Medulla oblongata (tissue), 1 donor: Measurements from ENCODE around the gene DTWD2.
"Not testable (repeated sequence)": the region's sequence is repeated elsewhere in the genome, so short reads cannot be mapped to it uniquely, and the experiment has no call there.

Experiments
- DNase-seq: peaks from one replicate; pipeline ENCODE4 v3.0.0-alpha.2; 2015; ENCODE audit errors: extremely low spot score

DTWD2 gene

DNA sequence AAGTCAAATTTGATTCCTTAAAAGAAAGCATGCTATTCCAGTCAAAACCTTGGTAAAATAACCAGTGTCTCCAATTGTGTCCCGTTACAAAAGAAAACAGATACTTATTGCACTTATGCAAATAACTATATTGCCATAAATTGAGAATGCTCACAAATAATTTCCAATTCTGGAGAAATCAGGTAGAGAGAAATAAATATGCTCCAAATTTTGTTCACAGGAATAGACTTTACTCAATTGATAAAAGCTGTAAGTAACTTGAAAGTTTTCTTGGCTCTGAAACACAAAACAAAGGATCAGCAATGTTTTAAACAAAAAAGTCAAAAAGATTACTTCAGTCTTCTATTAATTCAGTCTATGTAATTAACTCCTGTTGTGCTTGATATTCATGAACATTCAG, 7.8 kb upstream of the DTWD2 start:
- no peak for DNase-seq

DNA sequence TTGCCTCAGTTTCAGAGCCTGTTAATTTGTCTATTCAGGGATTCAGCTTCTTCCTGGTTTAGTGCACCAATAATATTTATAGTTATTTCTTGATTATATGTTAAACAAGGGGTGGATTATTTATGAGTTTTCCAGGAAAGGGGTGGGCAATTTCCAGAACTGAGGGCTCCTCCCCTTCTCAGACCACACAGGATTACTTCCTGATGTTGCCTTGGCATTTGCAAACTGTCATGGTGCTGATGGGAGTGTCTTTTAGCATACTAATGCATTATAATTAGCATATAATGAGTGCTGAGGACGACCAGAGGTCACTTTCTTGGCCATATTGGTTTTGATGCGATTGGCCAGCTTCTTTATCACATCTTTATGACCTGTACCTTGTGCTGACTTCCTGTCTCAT, 6.2 kb upstream of the DTWD2 start:
- DNase-seq: no peak

GRCh38 chr5:118993118-118993517, 4.8 kb upstream of the DTWD2 start:
- DNase-seq: not testable (repeated sequence)

DNA sequence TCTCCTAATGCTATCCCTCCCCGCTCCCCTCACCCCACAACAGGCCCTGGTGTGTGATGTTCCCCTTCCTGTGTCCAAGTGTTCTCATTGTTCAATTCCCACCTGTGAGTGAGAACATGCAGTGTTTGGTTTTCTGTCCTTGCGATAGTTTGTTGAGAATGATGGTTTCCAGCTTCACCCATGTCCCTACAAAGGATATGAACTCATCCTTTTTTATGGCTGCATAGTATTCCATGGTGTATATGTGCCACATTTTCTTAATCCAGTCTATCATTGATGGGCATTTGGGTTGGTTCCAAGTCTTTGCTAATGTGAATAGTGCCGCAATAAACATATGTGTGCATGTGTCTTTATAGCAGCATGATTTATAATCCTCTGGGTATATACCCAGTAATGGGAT, 3.7 kb upstream of the DTWD2 start:
- DNase-seq: not testable (repeated sequence)

GRCh38 chr5:118990582-118990981, 2.2 kb upstream of the DTWD2 start:
- no peak for DNase-seq

DNA sequence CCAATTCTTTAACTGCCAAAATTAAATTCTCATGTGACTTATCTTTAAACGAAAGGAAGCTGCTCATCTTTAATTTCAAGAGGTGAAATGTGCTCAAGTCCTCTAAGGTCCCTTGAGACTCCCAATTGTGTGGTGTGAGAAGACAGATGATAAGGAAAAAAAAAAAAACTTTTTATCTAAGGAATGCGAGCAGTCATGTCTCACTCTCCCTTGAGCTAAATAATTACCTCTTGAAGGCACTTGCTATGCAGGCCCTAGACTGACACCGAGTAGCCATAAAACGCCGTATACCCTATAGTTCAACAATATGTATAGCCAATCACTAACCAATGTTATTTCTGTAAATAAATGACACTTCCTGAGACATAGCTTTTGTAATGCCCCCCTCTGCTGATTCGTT, 1.5 kb upstream of the DTWD2 start:
- DNase-seq: no peak

DNA sequence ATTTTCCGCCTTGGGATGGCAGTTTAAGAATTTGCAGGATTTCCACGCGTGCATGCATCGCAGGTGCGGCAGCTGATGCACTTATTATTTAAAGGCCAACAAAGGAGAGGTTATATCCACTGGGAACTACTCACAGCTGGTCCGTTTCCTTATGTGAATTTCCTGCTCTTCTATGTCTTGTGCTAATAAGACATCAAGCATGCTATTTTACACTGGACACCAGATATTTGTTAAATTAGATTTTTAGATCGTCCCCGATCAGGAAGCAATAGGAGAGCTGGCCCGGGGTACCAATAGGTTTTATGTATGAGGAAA, 476 bp upstream of the DTWD2 start:
- no peak for DNase-seq

GRCh38 chr5:118984602-118985001, 3.7 kb downstream of the DTWD2 start:
- no peak for DNase-seq

DNA sequence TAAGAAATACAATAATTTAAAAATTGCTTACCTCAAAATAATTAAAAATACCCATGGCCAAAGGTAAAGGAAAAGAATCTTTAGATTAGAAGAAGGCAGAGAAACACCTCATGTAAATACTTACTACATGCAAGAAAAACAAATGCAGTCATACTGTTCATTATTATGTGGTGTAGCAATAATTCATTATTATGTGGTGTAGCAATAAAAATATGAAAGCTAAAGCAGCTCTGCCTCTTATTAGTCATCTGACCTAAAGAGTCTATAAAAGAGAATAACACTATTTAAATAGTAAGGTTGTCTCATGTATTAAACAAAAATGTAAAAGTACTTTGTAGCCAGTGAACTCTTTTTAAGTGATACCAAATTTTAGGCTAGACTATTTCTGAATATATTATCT, 6.6 kb downstream of the DTWD2 start:
- no peak for DNase-seq

DNA sequence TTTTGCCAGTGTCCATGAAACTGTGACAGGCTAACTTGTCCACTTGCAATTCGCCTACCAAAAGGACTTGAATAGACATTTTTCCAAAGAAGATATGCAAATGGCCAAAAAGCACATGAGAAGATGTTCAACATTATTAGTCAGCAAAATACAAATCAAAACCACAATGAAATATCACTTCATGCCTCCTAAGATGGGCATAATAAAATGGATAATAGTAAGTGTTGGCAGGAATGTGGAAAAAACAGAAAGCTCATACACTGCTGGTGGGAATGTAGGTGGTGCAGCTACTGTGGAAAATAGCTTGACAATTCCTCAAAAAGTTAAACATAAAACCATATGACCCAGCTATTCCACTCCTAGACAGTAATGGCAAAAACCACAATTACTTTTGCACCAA, 7.9 kb downstream of the DTWD2 start:
- DNase-seq: no peak

DNA sequence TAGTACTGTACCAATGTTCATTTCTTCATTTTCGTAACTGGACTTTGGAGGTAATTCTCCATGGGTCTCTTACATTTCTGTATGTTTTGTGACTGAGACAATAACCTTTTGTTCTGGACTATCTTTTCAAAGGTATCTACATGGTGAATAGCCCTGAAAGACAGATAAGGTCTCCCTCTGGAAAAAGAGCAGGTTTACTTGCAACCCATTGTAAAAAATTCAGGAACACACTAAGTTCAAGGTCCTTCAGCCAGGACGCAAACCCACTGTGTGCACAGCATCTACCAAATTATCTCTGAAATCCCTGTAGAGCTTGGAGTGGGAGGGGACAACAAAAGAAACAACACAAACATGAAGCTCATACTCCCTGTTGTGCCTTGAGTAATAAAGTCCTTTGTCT, 8.3 kb downstream of the DTWD2 start:
- DNase-seq: no peak

- not testable (repeated sequence) for DNase-seq
Measured at GRCh38 chr5:118973779-118974445, 14.4 kb downstream of the DTWD2 start.

DNA sequence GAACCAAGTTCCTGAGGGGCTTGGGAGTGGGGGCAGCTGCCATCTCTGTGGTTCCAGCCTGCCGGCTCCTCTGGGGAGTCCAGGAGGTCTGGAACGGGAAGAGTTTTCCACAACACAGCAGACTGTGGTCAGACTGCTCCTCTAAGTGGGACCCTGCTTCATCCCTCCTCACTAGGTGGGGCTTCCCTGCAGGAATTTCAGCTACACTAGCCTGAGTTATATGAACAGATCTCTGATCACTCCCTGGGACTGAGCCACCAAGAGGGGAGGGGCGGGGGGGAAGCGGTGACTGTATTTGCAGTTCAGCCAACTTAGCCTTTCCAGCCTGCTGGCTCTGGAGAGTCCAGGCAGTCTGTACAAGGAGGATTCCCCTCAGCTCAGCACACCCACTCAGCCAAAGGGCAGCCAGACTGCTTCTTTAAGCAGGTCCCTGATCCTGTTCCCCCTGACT, 19.4 kb downstream of the DTWD2 start:
- no peak for DNase-seq

DNA sequence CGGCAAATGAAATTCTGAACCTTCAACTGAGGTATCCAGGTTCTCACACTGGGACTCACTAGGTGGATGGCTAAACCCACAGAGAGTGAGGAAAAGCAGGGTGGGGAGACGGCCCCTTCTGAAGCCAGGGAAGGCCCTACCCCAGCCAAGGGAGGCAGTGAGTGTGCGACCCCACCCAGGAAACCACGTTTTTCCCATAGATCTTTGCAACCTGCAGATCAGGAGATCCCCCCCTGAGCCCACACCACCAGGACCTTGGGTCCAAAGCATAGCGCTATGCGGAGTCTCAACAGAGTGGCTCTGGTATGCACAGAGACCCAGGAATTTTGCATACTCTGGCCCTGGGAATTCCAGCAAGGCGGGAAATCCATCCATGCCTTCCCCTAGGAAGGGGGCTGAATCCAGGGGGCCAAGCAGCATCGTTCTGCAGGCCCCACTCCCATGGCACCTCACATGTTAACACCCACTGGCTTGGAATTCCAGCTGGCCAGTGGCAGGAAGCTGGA, 19.9 kb downstream of the DTWD2 start:
- DNase-seq: no peak

GRCh38 chr5:118967059-118967508, 21.3 kb downstream of the DTWD2 start:
- no peak for DNase-seq

- no peak for DNase-seq
Measured at GRCh38 chr5:118965890-118966289, 22.5 kb downstream of the DTWD2 start.

GRCh38 chr5:118964970-118965369, 23.4 kb downstream of the DTWD2 start:
- not testable (repeated sequence) for DNase-seq

- DNase-seq: not testable (repeated sequence)
Measured at GRCh38 chr5:118964388-118964787, 24.0 kb downstream of the DTWD2 start.

DNA sequence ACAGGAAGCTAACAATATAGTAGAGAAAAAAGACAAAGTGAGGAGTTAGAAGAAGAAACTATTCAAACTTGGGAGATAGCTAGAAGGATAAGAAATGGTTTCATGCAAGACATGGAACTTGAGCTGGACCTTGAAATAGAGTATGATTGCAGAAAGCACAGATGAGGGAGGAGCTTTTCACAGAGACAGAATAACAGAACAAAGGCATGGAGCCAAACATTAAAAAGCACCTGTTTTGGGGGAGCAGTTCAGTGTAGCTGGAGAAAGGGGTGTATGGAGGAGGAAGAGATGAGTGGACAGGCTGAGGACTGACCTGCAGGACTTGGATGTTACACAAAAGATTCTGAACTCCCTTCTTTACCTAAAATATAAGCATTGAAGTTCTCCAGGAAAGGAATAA, 25.2 kb downstream of the DTWD2 start:
- DNase-seq: no peak

- no peak for DNase-seq
Measured at GRCh38 chr5:118960557-118960956, 27.8 kb downstream of the DTWD2 start.

DNA sequence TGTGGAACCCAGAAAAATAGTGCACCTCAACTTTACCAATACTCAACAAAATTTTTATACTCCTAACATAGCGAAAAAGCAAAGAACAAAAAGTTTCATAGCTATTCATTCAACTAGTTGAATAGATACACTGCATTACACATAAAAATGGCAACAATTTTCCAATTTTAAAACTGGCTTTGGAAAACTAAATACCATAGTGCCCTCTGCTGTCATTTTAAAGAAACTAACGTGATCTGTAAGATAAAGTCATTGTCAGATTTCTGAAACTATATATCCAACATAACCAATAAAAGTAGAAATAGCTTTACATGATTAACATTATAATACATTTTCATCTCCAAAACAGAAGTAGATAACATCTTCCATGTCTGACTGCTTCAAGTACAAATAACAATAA, 31.6 kb downstream of the DTWD2 start:
- peak; percentile 4 for DNase-seq

DNA sequence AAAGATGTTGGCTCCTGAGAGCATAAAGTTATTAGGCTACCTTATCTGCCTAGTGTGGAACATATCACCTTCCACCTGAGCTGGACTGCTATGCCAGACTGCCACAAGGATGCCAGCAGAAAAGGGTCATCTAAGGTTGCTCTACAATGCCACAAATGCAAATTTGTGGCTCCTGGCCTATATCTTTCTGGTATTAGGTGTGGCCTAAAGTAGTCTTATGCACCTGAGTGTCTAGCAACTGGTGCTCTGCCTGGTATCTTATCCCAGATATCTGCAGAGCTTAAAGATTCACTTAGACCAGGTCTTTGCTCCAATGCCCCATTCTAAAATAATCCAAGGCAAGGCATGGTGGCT, 34.7 kb downstream of the DTWD2 start:
- DNase-seq: no peak

DNA sequence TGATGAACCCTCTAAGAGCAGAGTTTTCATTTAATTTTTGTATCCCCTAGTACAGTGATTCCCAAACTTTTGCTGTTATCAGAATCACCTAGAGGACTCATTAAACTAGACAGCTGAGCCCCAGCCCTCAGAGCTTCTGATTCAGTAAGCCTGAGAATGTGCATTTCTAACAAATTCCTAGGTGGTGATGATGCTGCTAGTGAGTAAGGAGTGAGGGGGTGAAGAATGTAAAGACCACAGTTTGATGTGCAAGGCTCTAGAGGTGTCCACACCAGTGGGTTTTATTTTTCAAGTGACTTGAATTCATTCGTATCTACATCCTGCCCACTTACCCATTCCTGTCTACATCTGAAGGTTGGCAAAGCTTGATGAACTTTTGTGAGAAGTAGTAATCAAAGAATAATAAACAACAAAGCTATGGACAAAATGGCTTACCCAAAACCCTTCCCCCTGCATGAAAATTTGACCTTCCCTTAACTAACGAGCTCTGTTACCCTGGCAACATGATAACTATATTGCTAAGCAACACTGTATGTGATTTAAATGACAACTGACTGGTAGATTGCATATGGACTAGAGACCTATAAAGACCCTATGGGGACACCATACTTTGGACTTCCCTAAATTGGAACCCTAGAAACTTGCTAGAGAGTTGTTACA, 35.2 kb downstream of the DTWD2 start:
- DNase-seq: no peak

DNA sequence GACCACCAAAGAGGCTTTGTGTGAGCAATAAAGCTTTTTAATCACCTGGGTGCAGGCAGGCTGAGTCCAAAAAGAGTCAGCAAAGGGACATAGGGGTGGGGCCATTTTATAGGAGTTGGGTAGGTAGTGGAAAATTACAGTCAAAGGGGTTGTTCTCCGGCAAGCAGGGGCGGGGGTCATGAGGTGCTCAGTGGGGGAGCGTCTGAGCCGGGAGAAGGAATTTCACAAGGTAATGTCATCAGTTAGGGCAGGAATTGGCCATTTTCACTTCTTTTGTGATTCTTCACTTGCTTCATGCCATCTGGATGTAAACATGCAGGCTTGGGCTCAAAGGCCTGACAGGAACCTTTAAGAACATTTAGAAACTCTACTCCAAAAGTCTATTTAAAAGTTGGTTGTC, 36.0 kb downstream of the DTWD2 start:
- not testable (repeated sequence) for DNase-seq
